Endometrium (tissue), 2 donors: ENCODE measurements around the gene CFAP69.
"Not testable (repeated sequence)": the region's sequence is repeated elsewhere in the genome, so short reads cannot be mapped to it uniquely, and the experiment has no call there.

Source experiments
- FAIRE-seq: peaks from 2 replicates; lab custom pipeline; 2012; peaks lifted over from hg19 to GRCh38; lab: Jason Lieb, UNC
- donor health status: control.
- donor health status: control.

Gene CFAP69

DNA sequence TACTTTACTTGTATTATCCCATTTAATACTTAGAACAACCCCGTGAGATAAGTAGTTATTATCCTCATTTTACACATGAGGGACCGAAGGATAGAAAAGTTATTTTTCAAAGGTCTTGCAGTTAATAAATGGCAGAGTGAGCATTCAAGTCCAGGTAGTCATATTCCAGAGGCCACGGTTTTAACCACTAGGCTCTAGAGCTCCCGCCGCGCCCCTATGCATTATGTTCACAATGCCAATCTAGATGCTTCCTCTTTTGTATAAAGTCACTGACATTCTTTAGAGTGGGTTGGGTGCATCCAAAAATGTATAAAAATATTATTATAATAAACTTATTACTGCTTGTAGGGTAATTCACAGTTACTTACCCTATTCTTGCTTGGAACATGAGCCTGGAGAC is 11.4 kb upstream of the CFAP69 start:
- FAIRE-seq, result no peak

DNA sequence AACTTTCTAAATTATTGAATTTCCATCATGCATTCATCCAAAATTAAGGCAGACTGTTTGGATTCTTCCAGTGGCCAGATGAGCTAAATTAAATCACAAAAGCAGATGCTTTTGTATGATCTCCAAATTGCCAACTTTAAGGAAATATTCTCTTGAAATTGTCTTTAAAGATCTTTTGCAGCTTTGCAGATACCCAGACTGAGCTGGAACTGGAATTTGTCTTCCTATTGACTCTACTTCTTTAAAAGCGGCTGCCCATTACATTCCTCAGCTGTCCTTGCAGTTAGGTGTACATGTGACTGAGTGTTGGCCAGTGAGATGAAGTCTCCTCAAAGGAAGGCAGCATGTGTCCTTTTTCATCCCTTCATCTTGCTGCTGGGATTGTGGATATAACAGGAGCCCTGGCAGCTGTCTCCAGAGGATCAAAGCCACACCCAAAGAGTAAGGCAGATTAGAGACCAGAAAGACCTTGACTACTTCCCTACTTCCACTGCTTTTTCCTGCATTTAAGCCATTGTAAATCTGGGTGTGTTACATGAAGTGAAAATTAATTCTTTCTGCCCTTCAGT is 8.2 kb upstream of the CFAP69 start:
- no peak for FAIRE-seq

DNA sequence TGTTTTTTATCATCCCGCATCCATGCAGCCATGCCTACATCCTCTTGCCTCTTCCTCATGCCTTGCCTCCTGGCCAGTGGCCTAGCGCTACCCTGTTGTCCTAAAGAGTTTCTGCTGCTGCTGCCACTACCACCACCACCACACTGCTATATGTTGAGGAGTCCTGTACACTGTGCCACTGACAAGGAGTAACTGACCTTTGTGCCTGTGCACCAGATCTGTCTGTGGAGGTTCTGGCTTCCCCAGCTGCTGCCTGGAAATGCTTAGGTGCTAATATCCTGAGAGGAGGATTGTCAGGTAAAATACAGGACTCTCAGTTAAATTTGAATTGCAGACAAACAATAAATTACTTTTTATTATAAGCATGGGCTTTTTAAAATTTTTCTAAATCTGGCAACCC is 7.0 kb upstream of the CFAP69 start:
- no peak for FAIRE-seq

- FAIRE-seq, result no peak
These were observed 6.4 kb upstream of the CFAP69 start for GRCh38 chr7:90238583-90238982.

GRCh38 chr7:90239050-90239449 is 5.9 kb upstream of the CFAP69 start:
- FAIRE-seq, result no peak

DNA sequence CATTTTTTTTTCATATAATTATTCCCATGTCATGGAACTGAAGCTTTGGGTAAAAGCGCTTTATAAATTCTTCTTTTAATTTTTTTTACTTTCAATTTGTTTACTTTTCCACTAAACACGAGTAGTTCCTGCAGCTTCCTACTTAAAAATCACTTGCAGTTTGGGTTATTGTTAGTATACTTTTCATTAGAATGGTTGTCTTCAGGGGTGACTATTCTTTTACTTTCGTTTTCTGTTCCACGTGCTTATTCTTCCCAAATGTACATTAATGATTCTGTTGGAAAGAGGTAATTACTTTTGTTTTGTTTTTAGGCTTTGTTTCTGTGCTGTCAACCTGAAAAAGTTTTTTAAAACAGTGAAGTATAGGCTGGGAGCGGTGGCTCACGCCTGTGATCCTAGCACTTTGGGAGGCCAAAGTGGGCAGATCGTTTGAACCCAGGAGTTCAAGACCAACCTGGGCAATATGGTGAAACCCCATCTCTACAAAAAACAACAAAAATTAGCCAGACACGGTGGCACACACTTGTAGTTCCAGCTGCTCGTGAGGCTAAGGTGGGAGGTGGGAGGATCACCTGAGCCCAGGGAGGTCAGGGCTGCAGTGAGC is 5.2 kb upstream of the CFAP69 start:
- FAIRE-seq, result no peak

- no peak for FAIRE-seq
These were observed 2.4 kb upstream of the CFAP69 start for GRCh38 chr7:90242369-90243168.

GRCh38 chr7:90243556-90243955 is 1.4 kb upstream of the CFAP69 start:
- no peak for FAIRE-seq

GRCh38 chr7:90244565-90244908 is 437 bp upstream of the CFAP69 start:
- no peak for FAIRE-seq

GRCh38 chr7:90246171-90246570 is 1.2 kb downstream of the CFAP69 start:
- no peak for FAIRE-seq

GRCh38 chr7:90248706-90249105 is 3.7 kb downstream of the CFAP69 start:
- no peak for FAIRE-seq

DNA sequence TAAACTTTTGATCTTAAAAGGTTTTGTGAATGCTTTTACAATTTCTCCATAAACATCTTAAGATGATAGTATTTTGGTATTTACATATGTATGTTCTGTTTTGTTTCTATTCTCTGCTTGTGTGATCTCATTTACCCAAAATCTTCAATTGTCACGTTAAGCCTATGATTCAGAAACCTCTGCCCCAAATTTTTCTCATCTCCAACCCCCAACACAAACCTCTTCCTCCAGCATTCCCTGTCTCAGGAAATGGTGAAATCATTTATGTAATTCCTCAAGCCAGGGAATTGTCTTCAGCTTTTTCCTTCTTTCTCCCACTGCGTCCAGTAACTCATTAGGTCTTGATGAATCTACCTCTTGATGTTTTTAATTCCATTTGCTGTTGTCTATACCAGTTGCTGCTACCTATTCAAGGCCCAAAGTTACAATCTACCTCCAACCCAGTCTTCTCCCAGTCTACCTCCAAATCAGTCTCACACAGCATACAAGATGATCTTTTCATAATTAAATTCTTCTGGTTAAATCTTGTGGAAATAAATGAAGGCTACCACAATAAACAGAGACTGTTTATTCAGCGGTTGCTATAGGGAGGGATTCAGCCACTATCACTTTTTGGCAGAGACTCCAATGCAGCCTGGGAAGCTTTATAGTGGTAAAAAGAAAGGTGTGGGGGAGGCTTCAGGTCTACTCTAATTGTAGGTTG is 5.8 kb downstream of the CFAP69 start:
- no peak for FAIRE-seq

GRCh38 chr7:90251304-90251635 is 6.3 kb downstream of the CFAP69 start:
- no peak for FAIRE-seq

- not testable (repeated sequence) for FAIRE-seq
These were observed 11.0 kb downstream of the CFAP69 start for GRCh38 chr7:90256011-90256410.

GRCh38 chr7:90256778-90257177 is 11.8 kb downstream of the CFAP69 start:
- FAIRE-seq, result no peak

DNA sequence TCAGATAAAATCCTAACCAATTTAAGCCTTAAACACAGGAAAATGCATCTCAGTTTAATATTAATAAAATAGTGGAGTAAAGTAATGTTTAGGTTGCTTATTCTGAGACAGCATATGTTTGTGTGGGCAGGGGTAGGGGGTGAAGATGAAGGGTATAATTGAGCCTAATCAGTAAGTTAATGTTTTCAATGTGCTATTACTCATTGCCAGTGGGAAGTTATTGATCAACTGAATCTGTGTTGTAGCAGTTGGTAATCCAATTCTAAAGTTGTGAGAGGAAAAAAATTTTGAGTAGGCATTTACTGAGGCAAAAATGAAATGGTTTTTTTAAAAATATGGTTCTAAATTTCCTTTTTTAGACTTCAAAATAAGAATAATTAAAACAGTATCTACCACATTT is 16.5 kb downstream of the CFAP69 start:
- FAIRE-seq, result no peak

GRCh38 chr7:90262438-90262837 is 17.5 kb downstream of the CFAP69 start:
- FAIRE-seq, result peak; percentile 96

GRCh38 chr7:90266808-90267207 is 21.8 kb downstream of the CFAP69 start:
- no peak for FAIRE-seq

DNA sequence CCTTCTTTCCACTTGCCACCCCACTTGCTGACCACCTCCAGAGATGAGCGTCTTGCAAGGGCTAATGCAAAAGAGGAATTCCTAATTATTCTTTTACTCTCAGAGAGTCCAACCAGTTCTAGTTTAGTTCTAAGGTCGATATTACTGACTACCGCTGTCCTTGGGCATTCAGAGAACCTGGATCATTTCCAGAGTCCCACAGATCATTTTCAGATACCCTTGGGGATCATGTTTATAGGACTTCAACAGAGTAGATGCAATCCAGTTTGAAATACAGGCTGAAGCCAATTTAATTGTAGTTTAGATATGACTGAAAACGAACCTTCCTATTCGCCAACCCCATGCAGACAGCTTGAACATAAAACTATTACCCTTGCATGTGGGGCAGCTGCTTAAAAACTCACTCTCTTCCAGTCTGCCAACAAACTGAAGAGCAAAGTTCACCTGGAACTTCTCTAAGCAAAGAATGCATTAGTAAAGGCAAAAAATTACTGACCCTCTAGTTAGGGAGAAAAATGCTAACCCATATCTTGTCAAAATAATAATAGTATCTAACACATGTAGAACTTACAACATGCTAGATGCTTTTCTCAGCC is 22.4 kb downstream of the CFAP69 start:
- FAIRE-seq, result no peak

GRCh38 chr7:90269163-90269562 is 24.2 kb downstream of the CFAP69 start:
- FAIRE-seq, result no peak

DNA sequence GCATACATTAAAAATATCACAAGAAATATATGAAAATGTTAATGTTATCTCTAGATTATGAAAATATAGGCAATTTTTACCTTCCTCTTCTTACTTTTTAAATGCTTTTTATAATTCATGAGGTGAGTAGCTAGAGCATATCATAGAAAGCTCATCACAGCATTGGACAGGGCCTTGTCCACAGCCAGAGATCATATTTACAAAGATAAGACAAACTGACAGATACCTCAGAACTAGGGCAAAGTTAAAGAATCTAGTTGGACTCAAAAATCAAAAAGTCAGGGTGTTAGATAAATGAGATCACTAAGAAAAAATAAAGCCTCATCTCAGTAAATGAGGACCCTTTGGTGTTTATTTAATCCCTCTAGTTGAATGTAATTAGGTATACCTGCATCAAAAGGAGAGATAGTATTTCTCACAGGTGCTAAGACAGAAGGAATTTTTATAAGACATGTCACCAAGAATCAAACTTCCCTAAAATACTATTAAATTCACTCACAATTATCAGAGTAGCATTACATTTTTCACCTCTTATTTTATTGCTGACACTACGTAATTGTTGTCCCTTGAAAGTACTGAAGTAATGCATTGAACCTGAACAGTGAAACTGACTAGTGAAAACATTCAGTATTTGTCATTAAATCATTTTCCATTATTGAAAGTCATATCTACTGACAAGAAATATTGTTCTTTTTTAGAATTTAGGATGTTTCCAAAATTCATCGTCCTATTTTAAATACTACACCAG is 25.6 kb downstream of the CFAP69 start:
- no peak for FAIRE-seq

GRCh38 chr7:90271753-90272152 is 26.8 kb downstream of the CFAP69 start:
- FAIRE-seq, result no peak
